Ecto neural progenitor cell (in vitro differentiated cells): ENCODE results near the gene FAAP20.
A peak's percentile ranks its signal among the peaks of the same experiment; 100 is the strongest.

Experiments used
- DNase-seq: peaks from one replicate; pipeline ENCODE4 v3.0.0-alpha.2; 2018; ENCODE audit warnings: low spot score

Gene FAAP20

GRCh38 chr1:2229911-2230731 is 35.5 kb upstream of the FAAP20 start:
- DNase-seq, result no peak

- no peak for DNase-seq
These were observed 34.7 kb upstream of the FAAP20 start for GRCh38 chr1:2229037-2229864.

- DNase-seq, result no peak
These were observed 34.1 kb upstream of the FAAP20 start for GRCh38 chr1:2228694-2229036.

DNA sequence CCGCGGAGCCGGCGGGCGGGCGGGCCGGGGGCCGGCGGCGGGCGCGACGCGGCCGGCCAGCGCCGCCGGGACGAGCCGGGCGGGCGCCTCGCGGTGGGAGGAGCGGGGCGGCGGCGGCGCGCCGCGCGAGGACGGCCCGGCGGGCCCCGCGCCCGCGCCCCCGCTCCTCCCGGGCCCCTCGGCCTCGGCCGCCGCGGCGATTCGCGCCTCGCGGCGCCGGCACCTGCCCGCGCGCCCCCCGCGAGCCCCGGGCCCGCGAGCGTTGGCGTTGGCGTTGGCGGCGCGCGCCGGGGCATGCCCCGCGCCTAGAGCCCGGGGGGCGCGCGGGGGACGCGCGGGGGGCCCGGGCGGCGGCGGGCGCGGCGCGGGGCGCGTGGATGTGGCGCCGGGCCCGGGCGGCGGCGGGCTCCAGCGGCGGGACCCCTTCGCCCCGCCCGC is 33.6 kb upstream of the FAAP20 start, which contains the start of gene SKI:
TSS of gene SKI (plus strand) at position 163 of the 438 bp plus-strand sequence. CDS start 448 bp downstream, outside the sequence.
- no peak for DNase-seq

DNA sequence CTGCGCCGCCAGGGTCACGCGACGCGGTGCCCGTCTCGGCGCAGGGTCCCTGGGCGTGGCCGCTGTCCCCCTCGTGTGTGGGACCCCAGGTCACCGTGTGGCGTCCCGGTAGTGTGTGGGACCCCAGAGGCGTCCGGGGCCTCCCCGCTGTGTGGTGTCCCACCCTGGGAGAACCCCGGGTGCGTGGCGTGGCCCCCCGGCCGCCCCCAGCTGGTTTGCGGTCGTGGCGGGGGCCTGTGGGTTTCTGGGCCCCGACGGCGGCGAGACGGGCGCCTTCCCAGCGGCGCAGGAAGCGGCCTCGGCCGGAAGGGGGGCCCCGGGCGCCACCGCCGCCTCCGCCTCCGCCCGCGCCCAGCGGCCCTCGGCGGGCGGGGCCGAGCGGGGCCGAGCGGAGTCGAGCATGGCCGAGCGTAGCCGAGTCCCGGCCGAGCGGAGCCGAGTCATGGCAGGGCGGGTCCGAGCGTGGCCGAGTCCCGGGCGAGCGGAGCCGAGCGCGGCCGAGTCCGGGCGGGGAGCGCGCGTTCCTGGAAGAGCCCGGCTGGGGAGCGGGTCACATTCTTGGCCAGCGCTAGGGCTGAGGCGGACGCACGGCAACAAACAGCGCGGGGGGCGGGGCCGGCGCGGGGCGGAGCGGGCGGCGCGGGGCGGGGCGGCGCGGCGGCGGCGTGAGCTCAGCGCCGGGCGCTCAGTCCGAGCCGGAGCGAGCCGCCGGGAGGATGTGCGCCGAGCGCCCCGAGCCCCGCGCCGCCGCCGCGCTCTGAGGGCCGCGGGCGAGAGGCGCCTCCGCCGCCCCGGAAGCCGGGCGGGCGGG is 33.0 kb upstream of the FAAP20 start:
- peak; percentile 99 for DNase-seq

GRCh38 chr1:2226525-2227345 is 32.2 kb upstream of the FAAP20 start:
- DNase-seq, result no peak

DNA sequence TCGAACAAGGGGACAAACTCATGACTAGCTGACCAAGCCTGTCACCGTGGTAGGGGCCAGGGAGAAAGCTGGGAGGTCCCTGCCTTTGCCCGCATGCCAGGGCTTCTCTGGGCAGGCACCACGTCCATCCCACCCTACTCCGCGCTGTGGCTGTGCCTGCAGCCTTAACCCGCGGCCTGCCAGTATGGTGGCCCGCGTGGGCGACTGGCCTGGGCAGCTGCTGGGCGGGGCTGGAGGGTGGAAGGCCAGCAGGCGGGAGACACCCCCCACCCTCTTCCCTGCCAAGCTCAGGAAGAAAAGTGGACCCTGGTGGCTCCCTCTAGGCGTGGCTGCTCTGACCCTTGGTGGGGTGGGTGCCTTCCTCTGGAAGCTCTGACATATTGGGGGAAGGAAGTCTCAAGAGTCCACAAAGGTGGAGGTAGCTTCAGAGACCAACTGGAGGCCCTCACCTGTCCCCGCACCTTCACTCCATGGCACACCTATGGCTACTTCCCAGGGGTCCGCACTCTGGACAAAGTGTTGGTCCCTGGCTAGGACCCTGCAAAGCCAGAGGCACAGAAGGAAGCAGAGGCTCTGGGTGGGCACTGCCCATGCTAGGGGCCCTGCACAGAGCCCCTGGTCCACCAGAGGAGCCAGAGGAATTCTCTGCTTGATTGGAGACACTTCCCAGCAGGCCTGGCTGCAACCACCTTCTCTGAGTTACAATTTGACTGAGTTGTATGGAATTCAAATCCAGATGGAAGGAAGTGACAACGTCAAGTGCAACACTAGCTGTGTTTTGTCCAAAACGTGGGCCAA is 30.3 kb upstream of the FAAP20 start:
- no peak for DNase-seq

- no peak for DNase-seq
These were observed 29.6 kb upstream of the FAAP20 start for GRCh38 chr1:2224170-2224584.

DNA sequence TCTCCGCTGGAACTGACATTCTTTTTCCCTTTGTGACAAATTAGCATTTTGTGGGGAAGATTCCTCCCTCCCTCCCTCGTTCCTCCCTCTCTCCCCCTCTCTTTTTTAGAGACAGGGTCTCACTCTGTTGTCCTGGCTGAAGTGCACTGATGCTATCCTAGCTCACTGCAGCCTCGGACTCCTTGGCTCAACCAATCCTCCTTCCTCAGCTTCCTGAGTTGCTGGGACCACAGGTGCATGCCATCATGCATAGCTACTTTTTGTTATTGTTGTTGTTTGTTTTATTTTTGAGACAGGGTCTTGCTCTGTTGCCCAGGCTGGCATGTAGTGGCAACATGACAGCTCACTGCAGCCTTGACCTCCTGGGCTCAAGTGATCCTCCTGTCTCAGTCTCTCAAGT is 26.7 kb upstream of the FAAP20 start:
- DNase-seq, result no peak

GRCh38 chr1:2216767-2217058 is 22.1 kb upstream of the FAAP20 start:
- no peak for DNase-seq

DNA sequence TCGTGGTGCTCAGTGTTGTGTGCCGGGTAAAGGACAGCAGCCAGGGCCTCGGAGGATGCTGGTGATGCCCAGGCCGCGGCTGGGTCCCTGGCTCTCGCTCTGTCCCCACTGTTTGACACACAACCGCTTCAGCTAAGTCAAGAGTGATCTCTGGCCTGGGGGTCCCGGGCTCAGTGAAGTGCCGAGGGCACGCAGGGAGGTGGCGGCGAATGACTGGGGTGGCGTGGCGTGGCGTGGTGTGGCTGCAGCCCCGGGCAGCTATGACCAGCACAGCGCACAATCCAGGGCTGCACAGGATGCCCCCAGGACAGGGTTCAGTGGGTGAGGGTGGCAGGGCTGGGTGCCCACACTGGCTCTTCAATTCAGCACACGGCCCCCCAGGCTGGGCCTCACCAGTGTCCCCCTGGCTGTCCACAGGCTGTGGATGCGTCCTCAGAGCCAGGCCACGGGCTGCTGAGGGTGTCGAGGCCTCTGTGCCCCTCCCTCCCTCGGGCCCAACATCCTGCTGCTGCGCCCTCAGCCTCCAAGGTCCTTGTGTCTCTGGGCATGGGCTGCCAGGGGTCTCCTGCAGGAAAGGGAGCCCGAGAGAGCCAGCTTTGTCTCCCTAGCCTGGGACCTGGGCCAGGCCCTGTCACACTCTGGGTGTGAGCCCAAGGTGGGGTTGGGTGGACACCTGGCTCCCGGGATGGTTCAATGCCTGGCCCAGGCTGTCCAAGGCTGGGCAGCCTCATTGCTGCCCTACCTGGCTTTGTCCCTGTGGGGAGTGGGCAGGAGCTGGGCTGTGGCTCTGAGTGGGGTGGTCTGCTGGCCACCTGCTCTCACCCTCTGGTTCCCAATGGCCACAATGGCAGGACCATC is 21.6 kb upstream of the FAAP20 start:
- no peak for DNase-seq

DNA sequence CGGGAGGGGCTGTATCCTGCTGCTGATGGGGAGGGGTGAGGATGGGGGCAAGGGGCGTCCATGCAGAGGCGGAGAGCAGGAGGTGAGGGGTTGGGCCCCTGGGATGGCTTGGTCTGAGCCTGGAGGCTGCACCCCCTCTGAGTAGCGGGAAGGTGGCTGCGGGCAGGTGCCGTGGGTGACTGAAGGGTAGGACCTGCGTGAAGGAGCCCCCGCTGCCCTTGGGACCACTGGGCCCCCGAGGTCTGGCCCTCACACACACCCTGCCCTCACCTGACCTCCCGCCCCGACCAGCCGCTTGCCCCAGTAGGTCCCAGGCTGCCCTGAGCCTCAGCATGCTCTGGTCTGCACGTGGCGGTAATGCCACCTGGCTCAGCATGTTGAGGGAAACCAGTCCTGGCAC is 20.8 kb upstream of the FAAP20 start:
- DNase-seq, result no peak

GRCh38 chr1:2214541-2215241 is 20.1 kb upstream of the FAAP20 start:
- no peak for DNase-seq

- no peak for DNase-seq
These were observed 19.3 kb upstream of the FAAP20 start for GRCh38 chr1:2213576-2214505.

DNA sequence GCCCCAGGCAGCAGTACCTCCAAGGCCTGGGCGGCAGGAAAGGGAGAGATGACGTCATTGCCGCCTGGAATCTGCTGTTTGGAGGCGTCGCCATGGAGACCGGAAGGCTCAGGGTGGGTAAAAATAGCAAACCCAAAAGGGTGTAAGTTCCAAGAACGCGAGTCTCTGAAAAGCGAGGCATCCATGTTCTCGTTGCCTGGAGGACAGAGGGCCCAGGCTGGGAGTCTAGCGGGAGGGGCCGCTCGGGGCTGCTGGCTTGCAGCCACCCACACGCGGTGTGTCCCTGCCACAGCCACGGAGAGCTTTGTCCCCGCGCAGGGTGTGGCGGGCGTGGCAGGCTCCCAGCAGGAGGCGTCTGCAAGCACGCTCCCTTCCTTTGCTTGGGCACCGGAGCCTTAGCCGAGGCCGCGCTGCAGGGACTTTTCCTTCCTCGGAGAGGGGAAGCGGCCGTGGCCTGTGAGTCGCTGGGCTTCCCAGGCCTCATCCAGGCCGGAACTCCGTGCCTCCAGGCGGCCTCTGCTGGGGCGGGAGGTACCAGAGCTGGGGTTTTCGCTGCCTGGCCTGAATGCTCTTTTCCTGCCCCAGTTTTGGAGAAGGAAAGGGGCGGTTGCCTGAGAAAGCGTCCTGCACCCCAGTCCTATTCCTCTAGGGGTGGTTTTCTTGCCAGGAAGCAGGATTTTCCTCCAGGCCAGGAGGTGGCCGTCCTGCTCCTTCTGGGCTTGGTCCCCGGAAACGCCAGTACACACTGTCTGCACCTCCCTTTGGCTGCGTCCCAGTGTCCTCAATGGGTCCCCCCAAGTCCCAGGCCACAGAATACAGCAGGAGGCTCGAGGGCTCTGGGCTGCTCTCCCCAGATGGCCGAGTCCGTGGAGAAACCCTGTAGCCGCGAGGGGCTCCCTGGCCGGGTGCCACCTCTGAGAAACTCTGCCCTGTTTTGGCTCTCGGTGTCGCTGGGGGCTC is 18.2 kb upstream of the FAAP20 start:
- peak; percentile 90 for DNase-seq

GRCh38 chr1:2212274-2212531 is 17.6 kb upstream of the FAAP20 start:
- no peak for DNase-seq

DNA sequence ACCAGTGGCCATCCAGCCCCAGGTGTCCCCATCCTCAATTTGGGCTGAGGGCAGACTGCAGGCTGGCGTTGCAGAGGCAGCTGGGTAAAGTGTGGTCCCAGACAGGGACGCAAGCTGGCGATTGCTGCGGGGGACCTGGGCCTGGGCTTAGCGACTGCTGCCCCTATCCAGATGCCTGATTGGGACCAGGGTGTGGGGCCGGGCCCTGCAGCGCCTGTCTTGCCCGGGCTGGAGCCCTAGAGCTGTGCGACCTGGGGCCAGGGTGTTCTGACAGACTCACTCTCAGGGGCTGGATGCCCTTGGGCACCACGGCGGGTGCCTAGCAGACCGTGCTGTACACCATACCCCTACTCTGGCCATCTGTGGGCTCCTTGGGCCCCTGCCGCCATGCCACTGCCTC is 16.2 kb upstream of the FAAP20 start:
- no peak for DNase-seq
